Stimulated activated CD4-positive, alpha-beta T cell treated with anti-CD3 and anti-CD28 coated beads, Interleukin-15, amount 100 ng/mL, for 1 hour (primary cell): Measurements from ENCODE around the gene MAP3K12.
"Not testable (repeated sequence)": the region's sequence is repeated elsewhere in the genome, so short reads cannot be mapped to it uniquely, and the experiment has no call there.

Experiments
- DNase-seq, 2 donors: peaks; one replicate each; pipeline ENCODE4 v3.0.0-alpha.2; 2020; ENCODE audit warnings: low read depth in 1 of 2, low spot score in 1 of 2

The MAP3K12 gene

DNA sequence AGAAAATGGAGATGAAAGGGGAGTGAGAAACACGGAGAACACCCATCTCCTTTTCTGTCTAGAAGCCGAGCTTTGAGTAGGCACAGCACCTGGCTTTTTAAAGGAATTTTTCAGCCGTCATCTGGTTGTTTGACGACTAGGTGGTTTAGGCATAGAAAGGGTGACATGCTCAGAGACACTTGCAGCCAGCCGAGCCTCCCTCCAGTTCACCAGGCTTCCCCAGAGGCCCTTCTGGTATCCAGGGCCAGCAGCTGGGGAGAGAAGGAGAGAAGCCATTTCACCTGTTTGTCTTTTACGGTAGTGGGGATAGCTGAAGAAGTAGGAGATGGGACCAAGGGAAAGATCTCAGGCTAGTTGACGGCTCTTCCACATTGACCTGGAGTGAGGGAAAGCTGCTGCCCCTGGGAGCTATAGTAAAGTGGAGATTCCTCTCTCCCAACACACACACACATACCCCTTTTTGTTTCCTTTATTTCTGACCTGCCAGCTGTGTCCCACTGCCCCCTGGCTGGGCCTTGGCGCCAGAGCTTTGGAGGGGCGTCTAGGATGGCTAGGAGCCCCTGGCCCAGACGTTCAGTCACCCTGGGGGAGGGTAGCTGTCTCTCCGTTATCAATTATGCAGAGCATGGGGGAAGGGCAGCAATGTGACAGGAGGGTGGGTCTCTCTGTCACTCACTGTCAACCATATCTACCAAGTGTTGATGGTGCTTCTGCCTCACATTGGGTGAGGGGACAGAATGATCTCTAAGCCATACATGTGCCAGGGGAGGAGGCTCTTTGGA is 5.5 kb downstream of the MAP3K12 start:
- no peak for DNase-seq

DNA sequence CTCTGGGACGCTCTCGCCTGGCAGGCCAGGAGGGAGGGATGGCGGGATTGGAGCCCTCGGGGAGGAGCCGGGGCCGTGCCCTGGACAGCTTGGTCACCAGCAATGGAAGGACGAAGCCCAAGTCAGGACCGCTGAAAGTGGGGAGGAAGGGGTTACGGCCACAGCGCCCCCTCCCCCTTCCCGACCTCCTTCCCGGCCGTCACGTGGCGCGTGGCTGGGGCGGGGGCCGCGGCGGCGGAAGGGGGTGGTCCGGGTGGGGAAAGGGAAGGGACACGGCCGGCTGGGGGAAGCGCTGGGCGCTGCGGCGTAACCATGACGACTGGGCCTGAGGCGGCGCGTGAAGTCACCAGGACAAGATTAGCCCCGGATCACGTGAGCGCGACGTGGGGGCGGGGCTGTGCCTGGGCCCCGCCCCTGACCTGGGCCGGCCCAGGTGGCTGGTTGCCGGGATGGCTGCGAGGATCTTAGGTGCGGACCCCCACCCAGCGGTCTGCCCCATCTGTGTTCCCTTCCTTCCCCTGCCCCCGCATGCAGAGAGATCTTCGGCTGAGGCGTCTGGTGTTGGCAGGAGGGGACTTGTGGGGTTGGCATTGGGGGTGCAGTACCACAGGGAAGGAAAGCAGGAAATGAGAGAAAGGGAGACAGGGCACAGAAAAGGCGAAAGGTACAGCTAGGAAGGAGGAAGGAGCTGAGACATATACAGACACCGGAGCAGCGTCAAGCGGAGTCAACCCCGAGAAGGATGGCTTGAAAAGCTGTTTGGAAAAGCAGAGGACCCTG is 6.2 kb downstream of the MAP3K12 start:
- DNase-seq, result peak; percentile 76 to 80

DNA sequence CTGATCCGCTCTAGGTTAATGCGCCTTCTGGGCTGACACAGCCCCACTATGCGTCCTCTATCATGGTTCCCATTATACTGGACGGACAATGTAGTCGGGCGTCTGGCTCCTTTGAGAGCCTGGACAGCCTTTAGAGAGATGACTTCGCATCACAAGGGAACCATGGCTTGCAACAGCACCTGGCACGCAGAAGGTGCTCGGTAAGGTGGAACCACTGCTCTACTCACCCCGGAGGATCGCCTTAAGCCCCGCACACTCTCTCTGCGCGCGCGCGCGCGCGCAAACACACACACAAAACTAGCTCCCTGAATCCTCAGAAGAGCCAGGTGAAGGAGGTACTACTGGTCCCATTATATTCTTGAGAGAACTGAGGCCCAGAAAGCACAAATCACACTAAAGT is 7.1 kb downstream of the MAP3K12 start:
- no peak for DNase-seq

DNA sequence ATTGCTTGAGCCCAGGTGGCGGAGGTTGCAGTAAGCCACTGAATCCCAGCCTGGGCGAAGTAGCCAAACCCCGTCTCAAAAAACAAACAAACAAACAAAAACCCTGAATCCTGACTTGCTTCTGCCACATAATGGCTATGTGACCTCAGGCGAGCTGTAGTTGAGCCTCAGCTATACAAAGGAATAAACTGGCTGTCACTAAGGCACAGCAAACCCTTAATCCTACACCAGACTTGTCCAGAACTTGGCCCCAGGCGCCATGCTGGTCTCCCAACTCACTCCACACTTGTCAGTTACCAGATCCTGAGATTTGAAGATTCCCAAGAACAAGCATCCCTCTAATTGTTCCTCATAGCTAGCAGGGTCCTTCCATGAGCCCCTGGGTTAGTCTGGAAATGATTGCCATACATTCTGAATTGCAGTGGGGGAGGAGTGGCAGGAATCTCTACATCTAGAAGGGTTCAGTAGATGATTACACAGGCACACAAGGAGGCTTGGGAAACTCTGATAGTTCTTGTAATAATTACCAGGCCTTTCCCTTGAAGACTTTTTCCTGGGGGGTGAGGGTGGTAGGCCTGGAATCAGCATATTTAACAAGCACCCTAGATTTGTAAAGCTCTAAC is 9.9 kb downstream of the MAP3K12 start:
- DNase-seq, result no peak

DNA sequence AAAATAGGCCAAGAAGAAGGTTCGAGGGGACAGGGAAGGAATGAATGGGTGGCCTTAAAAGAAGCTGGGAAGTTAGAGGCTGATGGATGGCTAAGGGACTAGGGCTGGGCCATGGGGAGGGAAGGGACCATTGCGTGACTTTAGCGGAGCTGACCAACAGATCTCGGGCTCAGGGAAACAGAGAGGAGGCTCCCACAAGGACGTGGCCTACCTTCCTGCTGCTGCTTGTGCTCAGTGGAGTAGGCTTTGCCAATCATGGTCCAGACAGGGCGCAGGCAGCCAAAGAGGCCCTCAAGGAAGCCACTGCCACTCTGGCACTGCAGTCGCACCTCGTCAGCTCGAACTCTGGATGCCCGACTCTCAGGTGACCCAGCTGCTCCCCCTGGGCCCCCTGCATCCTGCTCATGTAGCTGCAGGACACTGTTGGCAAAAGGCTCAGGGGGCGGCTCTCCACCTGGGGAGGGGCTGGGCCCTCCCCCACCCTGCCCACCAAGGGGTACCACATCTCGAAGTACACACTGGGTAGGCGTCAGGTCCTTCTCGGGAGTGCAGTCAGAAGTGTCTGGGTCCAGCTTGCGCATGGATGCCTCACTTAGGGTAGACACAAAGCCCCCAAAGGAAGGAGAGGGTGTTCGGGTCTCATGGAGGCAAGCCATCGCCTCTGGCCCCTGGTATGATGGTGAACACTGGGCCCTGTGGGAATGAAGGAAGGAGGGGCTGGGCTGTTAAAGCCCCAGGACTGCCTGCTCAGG is 12.3 kb downstream of the MAP3K12 start:
- no peak for DNase-seq

DNA sequence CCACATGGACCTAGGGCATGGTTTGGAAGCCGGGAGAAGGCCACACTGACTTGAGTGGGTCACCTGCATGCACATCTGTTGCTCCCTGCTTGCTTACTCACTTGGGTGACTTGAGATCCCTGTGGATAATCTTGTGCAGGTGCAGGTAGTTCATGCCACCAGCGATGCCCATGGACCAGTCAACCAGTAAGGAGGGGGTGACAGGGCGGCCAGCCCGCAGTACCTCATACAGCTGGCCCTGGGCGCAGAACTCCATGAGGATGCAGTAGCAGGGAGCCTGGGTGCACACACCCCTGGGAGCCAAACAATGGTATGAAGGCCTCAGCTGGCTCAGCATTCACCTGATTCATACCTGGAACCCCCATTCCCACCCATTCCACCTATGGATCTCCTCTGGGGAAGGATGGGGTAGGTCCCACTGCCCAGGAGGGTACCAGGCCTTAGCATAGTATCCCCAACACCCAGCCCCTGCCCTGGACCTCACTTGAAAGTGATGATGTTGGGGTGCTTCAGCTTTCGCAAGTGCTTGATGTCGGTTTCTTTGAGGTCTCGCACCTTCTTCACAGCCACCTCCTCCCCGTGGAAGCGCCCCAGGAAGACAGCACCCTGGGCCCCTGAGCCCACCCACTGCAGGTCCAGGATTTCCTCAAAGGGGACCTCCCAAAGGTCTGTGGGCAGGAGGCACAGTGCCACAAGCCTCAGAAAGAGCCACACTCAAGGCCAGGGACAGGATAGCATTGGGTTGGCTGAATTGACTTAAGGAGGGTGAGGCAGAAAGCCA is 13.1 kb downstream of the MAP3K12 start:
- no peak for DNase-seq

DNA sequence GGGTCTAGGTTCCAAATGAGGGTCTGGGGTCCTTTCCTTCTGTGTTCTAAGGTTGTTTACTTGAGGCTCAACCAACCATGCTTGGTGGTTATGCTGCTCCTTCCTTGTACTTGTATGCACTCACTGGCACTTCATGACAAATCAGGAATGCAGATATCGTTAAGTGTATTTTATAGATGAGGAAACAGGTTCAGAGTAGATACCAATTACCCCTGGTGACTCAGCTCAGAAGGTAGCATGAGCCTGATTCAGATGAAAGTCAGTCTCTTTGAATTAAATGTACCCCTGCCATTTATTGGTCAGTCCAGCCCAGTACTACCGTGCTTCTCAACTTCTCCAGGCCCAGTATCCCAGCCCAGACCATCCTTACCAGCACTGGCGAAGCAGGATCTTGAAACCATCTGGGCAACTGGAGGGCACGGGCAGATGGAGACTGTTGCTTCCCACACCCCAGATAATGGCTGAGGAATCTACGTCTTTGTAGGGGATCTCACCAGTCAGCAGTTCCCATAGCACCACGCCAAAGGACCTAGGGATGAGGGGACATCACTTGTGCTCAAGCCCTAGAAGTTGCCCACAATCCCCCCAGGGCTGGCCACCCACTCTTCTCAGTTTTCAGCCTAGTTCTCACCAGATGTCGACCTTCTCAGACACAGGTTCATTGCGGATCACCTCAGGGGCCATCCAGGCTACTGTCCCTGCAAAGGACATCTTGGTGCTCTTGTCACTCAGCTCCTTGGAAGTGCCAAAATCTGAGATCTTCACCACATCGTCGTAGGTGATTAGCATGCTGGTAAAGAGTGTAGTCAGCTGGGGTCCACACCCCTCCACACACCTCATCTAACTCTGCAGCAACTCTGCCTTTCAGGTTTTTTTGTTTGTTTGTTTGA is 14.3 kb downstream of the MAP3K12 start:
- no peak for DNase-seq

DNA sequence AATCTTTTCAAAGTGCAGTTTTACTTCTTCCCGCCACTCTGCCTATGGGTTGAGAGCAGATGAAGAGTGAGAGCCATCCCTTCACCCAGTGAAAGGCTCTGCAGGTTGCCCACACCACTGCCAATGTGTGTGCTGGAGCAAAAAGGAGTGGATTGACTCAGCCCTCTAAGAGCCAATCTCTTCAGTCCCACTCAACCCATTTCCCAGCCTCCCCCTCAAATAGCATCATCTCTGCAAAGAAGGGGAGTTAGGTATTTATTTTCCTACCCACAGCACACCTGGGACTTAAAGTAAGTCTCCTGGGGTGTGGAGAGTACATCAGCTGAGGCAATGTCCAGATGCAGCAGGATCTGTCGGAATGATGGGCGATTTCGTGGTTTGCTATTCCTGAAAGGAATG is 15.3 kb downstream of the MAP3K12 start:
- DNase-seq, result no peak

DNA sequence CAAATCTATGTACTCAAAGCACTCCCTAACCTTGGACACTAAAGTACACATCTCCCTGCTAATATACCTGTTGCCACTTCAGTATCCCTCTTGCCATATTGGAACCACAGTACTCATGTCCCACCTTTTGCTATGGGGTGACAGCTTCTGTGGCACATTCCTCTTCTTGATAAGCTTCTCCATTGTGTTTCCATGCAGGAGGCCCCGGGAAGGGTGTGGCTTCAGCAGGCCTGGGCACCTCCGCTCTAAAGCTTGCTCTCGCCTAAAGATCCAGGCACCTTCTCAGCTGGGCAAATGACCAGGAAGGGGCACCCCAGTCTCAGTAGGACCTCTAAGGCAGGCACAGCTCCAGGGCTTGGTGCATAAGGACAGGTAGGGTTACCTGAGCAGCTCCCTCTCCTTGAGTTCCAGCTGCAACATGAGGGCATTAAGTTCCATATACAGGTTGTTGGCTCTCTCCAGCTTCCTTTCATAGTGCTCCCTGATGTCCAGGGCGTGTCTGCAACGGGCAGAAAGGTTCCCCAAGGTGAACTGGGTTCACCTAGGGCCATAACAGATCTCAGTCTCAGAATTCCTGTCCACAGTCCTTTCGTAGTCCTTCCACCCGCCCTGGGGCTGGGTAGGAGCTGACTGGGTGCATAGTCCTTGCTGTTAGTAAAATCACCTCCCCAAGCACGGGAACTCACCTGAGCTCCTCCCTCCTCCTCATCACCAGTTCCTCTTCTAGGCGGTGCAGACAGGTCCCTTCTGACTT is 15.9 kb downstream of the MAP3K12 start:
- no peak for DNase-seq

DNA sequence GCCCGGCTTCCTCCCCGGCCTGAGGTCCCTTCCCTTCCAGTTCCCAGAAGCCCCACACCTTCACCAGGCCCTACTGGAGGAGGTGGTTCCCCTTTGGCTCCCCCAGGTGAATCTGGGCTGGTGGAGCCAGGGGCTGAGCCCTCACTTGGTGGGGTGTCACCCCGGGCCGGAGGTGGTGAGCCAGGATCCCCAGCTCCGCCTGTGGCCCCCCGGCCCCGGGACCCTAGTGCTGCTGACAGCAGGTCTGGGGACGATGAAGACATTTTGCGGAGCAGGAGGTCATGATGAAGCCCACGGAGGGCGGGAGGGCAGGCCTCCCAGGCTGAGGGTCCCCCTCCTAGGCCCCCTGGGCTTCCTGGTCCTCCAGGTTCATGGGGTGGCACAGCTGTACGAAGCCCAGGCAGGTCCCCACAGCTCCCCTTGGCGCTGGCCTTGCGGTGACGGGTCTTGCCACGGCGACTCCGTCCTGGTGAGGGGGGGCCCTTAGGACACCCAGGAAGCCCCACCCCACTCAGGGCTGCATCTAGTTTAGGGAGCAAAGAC is 16.6 kb downstream of the MAP3K12 start:
- no peak for DNase-seq

DNA sequence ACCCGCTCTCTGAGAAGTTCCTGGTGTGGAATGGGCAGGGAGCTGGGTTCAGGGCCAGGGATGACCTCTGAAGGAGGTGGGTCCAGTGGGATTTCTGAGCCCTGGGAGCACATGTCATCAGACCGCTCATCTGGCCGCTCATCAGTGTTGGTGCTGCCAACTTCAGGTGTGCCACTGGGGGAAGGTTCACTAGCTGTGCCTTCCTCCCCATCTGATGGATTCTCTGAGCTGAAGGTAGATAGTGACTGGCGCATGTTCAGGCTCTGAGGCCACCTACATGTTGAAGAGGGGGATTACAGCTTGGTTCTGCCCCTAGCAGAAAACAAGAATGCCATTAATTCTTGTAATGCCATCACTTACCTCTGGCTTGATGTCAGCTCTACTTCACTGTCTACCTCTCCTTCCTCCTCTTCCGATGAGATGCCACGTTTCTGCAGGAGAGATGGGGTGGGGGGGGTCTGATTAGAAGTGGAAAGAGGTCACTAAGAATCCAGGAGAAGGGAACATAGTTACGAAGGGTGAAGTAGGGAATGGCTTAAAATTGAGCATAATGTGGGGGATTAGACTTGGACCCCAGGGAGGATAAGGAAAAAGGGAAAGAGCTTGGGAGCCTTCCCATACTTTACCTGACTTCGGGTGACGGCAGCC is 17.2 kb downstream of the MAP3K12 start:
- DNase-seq, result no peak

DNA sequence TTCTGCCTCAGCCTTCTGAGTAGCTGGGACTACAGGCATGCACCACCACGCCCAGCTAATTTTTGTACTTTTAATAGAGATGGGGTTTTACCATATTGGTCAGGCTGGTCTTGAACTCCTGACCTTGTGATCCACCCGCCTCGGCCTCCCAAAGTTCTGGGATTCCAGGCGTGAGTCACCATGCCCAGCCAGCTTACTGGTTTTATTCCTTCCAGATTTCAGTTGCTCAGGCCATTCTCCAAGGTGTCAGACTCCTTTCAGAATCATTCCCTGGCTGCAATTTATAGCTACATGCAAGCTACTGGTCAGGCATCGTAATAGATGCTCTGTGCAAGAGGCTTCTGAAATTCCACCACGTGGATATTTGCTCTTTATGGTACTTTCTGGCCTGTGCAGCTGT is 17.8 kb downstream of the MAP3K12 start:
- not testable (repeated sequence) for DNase-seq

DNA sequence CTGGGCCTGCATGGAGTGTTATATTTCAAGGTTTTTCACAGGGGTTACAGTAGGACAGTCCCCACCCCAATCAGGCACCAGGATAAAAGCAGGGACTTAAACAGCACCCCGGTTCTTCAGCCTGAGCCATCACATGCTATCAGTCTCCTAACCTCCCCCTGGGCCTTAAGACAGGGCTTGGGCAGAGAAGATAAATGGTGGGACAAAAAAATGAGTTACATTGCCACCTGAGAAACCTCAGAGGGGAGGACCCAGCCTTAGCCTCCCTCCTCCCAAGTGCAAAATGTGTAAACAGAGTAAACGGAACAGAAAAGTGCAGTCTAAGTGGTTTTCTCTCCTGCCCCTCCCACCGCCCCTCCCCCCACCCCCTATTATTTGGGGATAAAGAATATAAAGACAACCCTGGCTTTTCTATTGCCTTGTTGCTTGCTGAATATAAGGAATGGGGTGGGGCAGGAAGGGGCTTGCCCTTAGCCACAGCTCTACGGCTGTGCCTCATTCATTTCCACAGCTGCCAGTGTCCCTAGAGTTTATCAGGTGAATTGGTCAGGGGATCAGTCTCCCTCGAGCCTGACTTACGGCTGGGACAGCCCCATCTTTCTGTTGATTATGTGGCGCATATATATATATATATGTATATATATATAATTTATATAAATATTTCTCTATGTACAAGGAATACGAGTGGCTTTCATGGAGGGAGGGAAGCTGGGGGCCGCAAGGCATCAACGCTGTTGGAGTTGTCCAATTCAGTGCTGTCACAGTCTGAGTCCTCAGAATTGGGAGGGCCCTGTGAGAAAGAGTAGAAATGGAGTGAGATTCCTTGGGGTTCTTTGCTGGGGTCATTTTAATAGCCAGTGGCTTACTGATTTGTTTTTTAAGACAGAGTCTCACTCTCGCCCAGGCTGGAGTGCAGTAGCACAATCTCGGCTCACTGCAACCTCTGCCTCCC is 18.5 kb downstream of the MAP3K12 start:
- DNase-seq, result no peak

DNA sequence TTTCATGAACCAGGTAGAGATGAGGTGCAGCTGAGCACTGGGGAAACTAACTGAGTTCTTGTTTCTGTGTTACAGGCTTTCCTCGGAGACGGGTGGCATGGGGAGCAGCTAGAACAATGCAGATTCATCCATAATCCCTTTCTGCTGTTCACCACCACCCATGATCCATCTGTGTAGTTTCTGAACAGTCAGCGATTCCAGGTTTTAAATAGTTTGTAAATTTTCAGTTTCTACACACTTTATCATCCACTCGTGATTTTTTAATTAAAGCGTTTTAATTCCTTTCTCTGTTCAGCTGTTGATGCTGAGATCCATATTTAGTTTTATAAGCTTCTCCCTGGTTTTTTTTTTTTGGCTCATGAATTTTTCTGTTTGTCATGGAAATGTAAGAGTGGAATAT is 19.9 kb downstream of the MAP3K12 start:
- DNase-seq, result no peak

DNA sequence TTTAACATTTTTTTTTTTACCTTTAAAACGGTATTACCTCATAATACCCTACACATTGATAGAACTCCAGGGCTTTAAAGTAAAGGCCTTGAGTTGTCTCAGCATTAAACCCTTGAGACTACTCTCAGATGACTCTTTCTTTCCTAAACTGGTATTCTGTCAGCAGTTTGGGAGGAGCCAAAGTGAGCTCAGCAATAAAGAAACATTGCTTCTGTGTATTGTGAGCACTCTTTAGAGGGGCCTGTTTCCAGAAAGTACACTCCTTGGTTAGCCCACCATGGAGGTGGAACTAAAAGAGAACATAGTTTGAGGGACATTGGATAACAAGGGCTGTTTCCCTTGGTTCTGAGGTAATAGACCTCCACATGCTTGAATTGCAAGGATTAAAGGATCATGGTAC is 20.4 kb downstream of the MAP3K12 start:
- no peak for DNase-seq

DNA sequence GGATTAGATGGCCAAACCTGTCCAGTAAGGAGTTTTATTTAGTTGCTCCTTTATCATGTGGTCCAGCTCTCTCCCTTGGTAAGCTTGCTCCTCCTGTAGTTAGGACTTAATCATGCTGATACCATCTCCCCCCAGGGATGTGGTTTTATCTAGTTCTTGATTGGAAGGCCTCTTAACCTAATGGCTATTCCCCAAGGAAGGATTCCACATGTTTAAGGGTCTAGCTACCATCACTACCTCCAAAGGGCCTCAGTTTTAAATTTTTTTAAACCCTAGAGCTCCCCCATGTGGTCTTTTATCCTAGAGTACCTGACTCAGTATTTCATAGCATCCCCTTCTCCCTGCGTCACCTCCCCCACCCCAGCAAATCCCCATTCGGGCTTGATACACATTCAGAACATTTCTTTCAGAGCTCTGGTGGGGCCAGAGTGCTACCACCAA is 22.5 kb downstream of the MAP3K12 start:
- DNase-seq, result no peak

DNA sequence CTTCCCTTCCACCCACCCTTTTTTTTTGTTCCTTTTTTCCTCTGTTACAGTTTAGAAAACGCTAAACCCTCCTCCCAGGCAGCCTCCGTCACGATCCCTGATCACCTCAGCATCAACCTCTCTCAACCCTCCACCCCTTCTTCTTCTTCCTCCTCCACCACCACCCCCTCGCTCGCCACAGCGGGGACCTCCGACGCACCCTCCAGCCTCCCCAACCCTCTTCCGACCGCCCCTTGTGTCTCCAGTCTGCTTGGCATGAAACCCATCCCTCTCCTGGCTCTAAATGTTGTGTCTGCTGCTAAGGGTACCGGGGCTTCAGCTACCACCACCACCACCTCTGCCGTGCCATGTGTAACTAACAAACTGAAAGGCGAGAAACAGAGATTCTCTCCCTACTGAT is 24.4 kb downstream of the MAP3K12 start:
- no peak for DNase-seq
